Endothelial cell of umbilical vein (primary cell): ENCODE results near the gene FRA10AC1.

Experiments used
- CTCF ChIP-seq, 2 donors: IDR thresholded peaks; 1 replicate in 1 of 2; 2 replicates in 1 of 2; pipeline ENCODE4 v1.5.1; 2011; ENCODE audit warnings: low read length in 2 of 2, mild to moderate bottlenecking in 2 of 2, moderate library complexity in 2 of 2, control low read depth in 1 of 2, inconsistent platforms in 1 of 2, low read depth in 1 of 2; ENCODE audit not compliant: insufficient read depth in 1 of 2; ENCODE audit errors: extremely low read depth in 1 of 2
- EZH2 ChIP-seq: IDR thresholded peaks from 2 replicates; pipeline ENCODE4 v1.6.1; 2012; ENCODE audit warnings: borderline replicate concordance, low read depth, mild to moderate bottlenecking, moderate library complexity, low read length, inconsistent platforms; ENCODE audit not compliant: severe bottlenecking
- FOS ChIP-seq: IDR thresholded peaks from 2 replicates; pipeline ENCODE4 v1.6.1; 2011; ENCODE audit warnings: mild to moderate bottlenecking, low read length, moderate library complexity, borderline replicate concordance; ENCODE audit not compliant: insufficient read depth
- MAX ChIP-seq: IDR thresholded peaks from 2 replicates; pipeline ENCODE4 v1.6.1; 2011; ENCODE audit not compliant: insufficient read depth, insufficient read length
- MYC ChIP-seq: IDR thresholded peaks from one replicate; pipeline ENCODE4 v1.6.1; 2011; ENCODE audit warnings: mild to moderate bottlenecking, low read depth, low read length
- POLR2A ChIP-seq: IDR thresholded peaks from 2 replicates; pipeline ENCODE4 v1.6.1; 2012; ENCODE audit warnings: low read depth, mild to moderate bottlenecking, control low read depth, low read length
- POLR2AphosphoS5 ChIP-seq: IDR thresholded peaks from 2 replicates; pipeline ENCODE4 v1.6.1; 2012; ENCODE audit warnings: low read depth, mild to moderate bottlenecking, control low read depth, low read length, moderate library complexity; ENCODE audit not compliant: insufficient read depth

GRCh38 chr10:93630625-93631557 is 71.5 kb downstream of the FRA10AC1 start:
- TF ChIP-seq CTCF (IDR thresholded peaks at IDR 0.05; ENCODE audit: extremely low read depth in 1 of 2, insufficient read depth in 1 of 2, low read depth in 1 of 2, low read length in 2 of 2) (no peak), POLR2A (no peak), MAX (no peak), EZH2 (no peak), POLR2AphosphoS5 (no peak), MYC (no peak), FOS (no peak)
